Fibroblast of skin of right biceps (primary cell): ENCODE results near the gene RSBN1.

ENCODE experiments used
- DNase-seq: peaks from one replicate; pipeline ENCODE4 v3.0.0-alpha.2; 2013

RSBN1 gene

GRCh38 chr1:113811156-113811887, 954 bp downstream of the RSBN1 start:
- DNase-seq = no peak

GRCh38 chr1:113809670-113810602, 2.3 kb downstream of the RSBN1 start:
- DNase-seq = no peak

GRCh38 chr1:113808450-113809195, 3.7 kb downstream of the RSBN1 start:
- peak; percentile 43 for DNase-seq

- DNase-seq = no peak
These were observed 6.6 kb downstream of the RSBN1 start for GRCh38 chr1:113805639-113806038.

GRCh38 chr1:113805256-113805531, 7.1 kb downstream of the RSBN1 start:
- DNase-seq = no peak

- DNase-seq = peak; percentile 64
These were observed 7.6 kb downstream of the RSBN1 start for GRCh38 chr1:113804421-113805255.

GRCh38 chr1:113802367-113803007, 9.8 kb downstream of the RSBN1 start:
- no peak for DNase-seq

GRCh38 chr1:113800487-113800886, 11.8 kb downstream of the RSBN1 start:
- DNase-seq = no peak

GRCh38 chr1:113797472-113797871, 14.8 kb downstream of the RSBN1 start:
- no peak for DNase-seq

- no peak for DNase-seq
These were observed 18.1 kb downstream of the RSBN1 start for GRCh38 chr1:113793878-113794834.

GRCh38 chr1:113792986-113793385, 19.3 kb downstream of the RSBN1 start:
- peak; percentile 60 for DNase-seq

GRCh38 chr1:113792471-113792870, 19.8 kb downstream of the RSBN1 start:
- DNase-seq = no peak

- no peak for DNase-seq
These were observed 23.5 kb downstream of the RSBN1 start for GRCh38 chr1:113788802-113789201.

GRCh38 chr1:113787663-113788062, 24.6 kb downstream of the RSBN1 start:
- DNase-seq = no peak

GRCh38 chr1:113786069-113786468, 26.2 kb downstream of the RSBN1 start:
- DNase-seq = no peak

- DNase-seq = peak; percentile 42
These were observed 28.0 kb downstream of the RSBN1 start for GRCh38 chr1:113784104-113784779.

- DNase-seq = peak; percentile 64
These were observed 28.8 kb downstream of the RSBN1 start for GRCh38 chr1:113783254-113784103.

- DNase-seq = no peak
These were observed 29.9 kb downstream of the RSBN1 start for GRCh38 chr1:113782406-113782805.
